Measurements from ENCODE around the gene PLXNA2. TPM values are rescaled to one million over a fixed set of nuclear protein-coding genes. Genes with fewer than 3 reads are reported as not detected.

PLXNA2 gene
- total RNA-seq, 1 donor from 2014 or later, result 28.2 TPM

- DNase-seq (ENCODE audit: low spot score), result no peak
- intact Hi-C loops (cut with DNase I), result no loop called here
- ATAC-seq, result no peak
Observed at GRCh38 chr1:208190784-208191183, 53.4 kb downstream of the PLXNA2 start.

GRCh38 chr1:208189716-208190115, 54.5 kb downstream of the PLXNA2 start:
- ATAC-seq, result no peak
- intact Hi-C loops (cut with DNase I), result no loop called here

GRCh38 chr1:208189183-208189582, 55.0 kb downstream of the PLXNA2 start:
- ATAC-seq, result no peak
- intact Hi-C loops (cut with DNase I), result no loop called here

More at GRCh38 chr1:208189716-208190115, 54.5 kb downstream of the PLXNA2 start:
- no peak for DNase-seq (ENCODE audit: low spot score)

GRCh38 chr1:208188607-208189006, 55.6 kb downstream of the PLXNA2 start:
- intact Hi-C loops (cut with DNase I), result no loop called here
- no peak for ATAC-seq
- DNase-seq (ENCODE audit: low spot score), result no peak

More at GRCh38 chr1:208189183-208189582, 55.0 kb downstream of the PLXNA2 start:
- DNase-seq (ENCODE audit: low spot score), result no peak

- no peak for DNase-seq (ENCODE audit: low spot score)
- intact Hi-C loops (cut with DNase I), result no loop called here
- ATAC-seq, result no peak
Observed at GRCh38 chr1:208187499-208188041, 56.6 kb downstream of the PLXNA2 start.

- intact Hi-C loops (cut with DNase I), result no loop called here
- DNase-seq (ENCODE audit: low spot score) (no peak), ATAC-seq (no peak)
Observed at GRCh38 chr1:208185801-208186231, 58.4 kb downstream of the PLXNA2 start.

GRCh38 chr1:208184966-208185654, 59.1 kb downstream of the PLXNA2 start:
- ATAC-seq (peak; percentile 13), DNase-seq (ENCODE audit: low spot score) (no peak)
- intact Hi-C loops (cut with DNase I), result no loop called here

- DNase-seq (ENCODE audit: low spot score) (no peak), ATAC-seq (peak; percentile 92)
- intact Hi-C loops (cut with DNase I), result no loop called here
Observed at GRCh38 chr1:208183977-208184911, 59.9 kb downstream of the PLXNA2 start.

GRCh38 chr1:208182880-208183645, 61.1 kb downstream of the PLXNA2 start:
- DNase-seq (ENCODE audit: low spot score) (no peak), ATAC-seq (no peak)
- intact Hi-C loops (cut with DNase I), result no loop called here

- ATAC-seq (no peak), DNase-seq (ENCODE audit: low spot score) (no peak)
- intact Hi-C loops (cut with DNase I), result no loop called here
Observed at GRCh38 chr1:208181364-208181763, 62.8 kb downstream of the PLXNA2 start.

- no peak for ATAC-seq
- no peak for DNase-seq (ENCODE audit: low spot score)
- intact Hi-C loops (cut with DNase I), result no loop called here
Observed at GRCh38 chr1:208180421-208180820, 63.8 kb downstream of the PLXNA2 start.

GRCh38 chr1:208179961-208180409, 64.2 kb downstream of the PLXNA2 start:
- intact Hi-C loops (cut with DNase I), result no loop called here
- no peak for DNase-seq (ENCODE audit: low spot score)
- ATAC-seq, result no peak

GRCh38 chr1:208179263-208179816, 64.8 kb downstream of the PLXNA2 start:
- intact Hi-C loops (cut with DNase I), result no loop called here
- ATAC-seq (peak; percentile 38), DNase-seq (ENCODE audit: low spot score) (peak; percentile 71)

GRCh38 chr1:208178091-208178529, 66.1 kb downstream of the PLXNA2 start:
- DNase-seq (ENCODE audit: low spot score), result no peak
- intact Hi-C loops (cut with DNase I), result no loop called here
- ATAC-seq, result no peak

GRCh38 chr1:208177656-208178055, 66.5 kb downstream of the PLXNA2 start:
- intact Hi-C loops (cut with DNase I), result no loop called here
- DNase-seq (ENCODE audit: low spot score) (no peak), ATAC-seq (no peak)

- intact Hi-C loops (cut with DNase I), result no loop called here
- DNase-seq (ENCODE audit: low spot score) (no peak), ATAC-seq (no peak)
Observed at GRCh38 chr1:208176649-208177048, 67.5 kb downstream of the PLXNA2 start.

- ATAC-seq, result no peak
- intact Hi-C loops (cut with DNase I), result no loop called here
- DNase-seq (ENCODE audit: low spot score), result no peak
Observed at GRCh38 chr1:208175508-208175895, 68.7 kb downstream of the PLXNA2 start.

GRCh38 chr1:208174731-208175507, 69.3 kb downstream of the PLXNA2 start:
- DNase-seq (ENCODE audit: low spot score) (no peak), ATAC-seq (no peak)
- intact Hi-C loops (cut with DNase I), result no loop called here
